Measurements from ENCODE around the gene C18orf63. TPM values are rescaled to one million over a fixed set of nuclear protein-coding genes. Genes with fewer than 3 reads are reported as not detected.

The C18orf63 gene
- total and polyA plus RNA-seq, 11 donors, result not detected

- DNase-seq, result peak in 1 of 5 donors; percentile 13
- Histone ChIP-seq H3K4me1 (peaks cover 0 to 13% (median 0%) of the 10 kb centered on the region in 12 donors), H3K9me3 (no peaks in the 10 kb centered on the region), H3K27me3 (no peaks in the 10 kb centered on the region), H3K4me3 (no peak overlapping the region), H3K36me3 (no peaks in the 10 kb centered on the region), H3K27ac (no peak overlapping the region)
- TF ChIP-seq POLR2A (IDR thresholded peaks at IDR 0.05), result no peak
- no peak for TF ChIP-seq CTCF (IDR thresholded peaks at IDR 0.05)
- ATAC-seq, result no peak
- WGBS, 4 donors, result 95 to 97% (median 96%) methylated on average over 9 to 10 of the region's 10 CpGs
- intact Hi-C loops (cut with DNase I), result no loop called here
These were observed 65.3 kb downstream of the C18orf63 start for GRCh38 chr18:74380916-74381315.

GRCh38 chr18:74381621-74382295 lies 66.1 kb downstream of the C18orf63 start:
- Histone ChIP-seq H3K27ac (no peak overlapping the region), H3K27me3 (no peaks in the 10 kb centered on the region), H3K4me1 (peaks cover 0 to 13% (median 0%) of the 10 kb centered on the region in 12 donors), H3K9me3 (no peaks in the 10 kb centered on the region), H3K4me3 (no peak overlapping the region), H3K36me3 (no peaks in the 10 kb centered on the region)
- TF ChIP-seq POLR2A (IDR thresholded peaks at IDR 0.05) (no peak), CTCF (IDR thresholded peaks at IDR 0.05) (no peak)
- 81 to 92% (median 88%) methylated on average over 16 to 17 of the region's 17 CpGs for WGBS, 4 donors
- intact Hi-C loops (cut with DNase I), result no loop called here
- DNase-seq, result peak in 1 of 5 donors; percentile 14
- ATAC-seq, result no peak

GRCh38 chr18:74382481-74383017 lies 66.9 kb downstream of the C18orf63 start:
- WGBS, 4 donors, result 87 to 93% (median 89%) methylated on average over 9 to 10 of the region's 10 CpGs
- intact Hi-C loops (cut with DNase I), result no loop called here
- DNase-seq (peak in 1 of 5 donors; percentile 15), ATAC-seq (no peak)
- Histone ChIP-seq H3K4me3 (no peak overlapping the region), H3K36me3 (no peaks in the 10 kb centered on the region), H3K27ac (no peak overlapping the region), H3K4me1 (peaks cover 0 to 13% (median 0%) of the 10 kb centered on the region in 12 donors), H3K27me3 (no peaks in the 10 kb centered on the region), H3K9me3 (no peaks in the 10 kb centered on the region)
- no peak for TF ChIP-seq POLR2A (IDR thresholded peaks at IDR 0.05)
- TF ChIP-seq CTCF (IDR thresholded peaks at IDR 0.05), result no peak

- no peak overlapping the region for H3K27ac ChIP-seq
- intact Hi-C loops (cut with DNase I), result no loop called here
- H3K9me3 ChIP-seq, result no peaks in the 10 kb centered on the region
- H3K4me3 ChIP-seq, result no peak overlapping the region
- H3K4me1 ChIP-seq, result peaks cover 0 to 10% (median 0%) of the 10 kb centered on the region in 12 donors
- H3K27me3 ChIP-seq, result no peaks in the 10 kb centered on the region
- no peaks in the 10 kb centered on the region for H3K36me3 ChIP-seq
- 86 to 89% (median 87%) methylated on average over 6 of the region's 6 CpGs for WGBS, 4 donors
- TF ChIP-seq CTCF (IDR thresholded peaks at IDR 0.05) (no peak), POLR2A (IDR thresholded peaks at IDR 0.05) (no peak)
- DNase-seq, result no peak
- no peak for ATAC-seq
These were observed 71.7 kb downstream of the C18orf63 start for GRCh38 chr18:74387383-74387782.
